WTC11 (cell line): ENCODE results near the gene RTBDN. TPM values are rescaled to one million over a fixed set of nuclear protein-coding genes. Genes with fewer than 3 reads are reported as not detected.

ENCODE experiments used
- ATAC-seq: fragments of 200-7000 bp; cut with Tn5 transposase; 2 replicates; pipeline ENCODE4 v1.10.0; 2021; ENCODE audit warnings: mild to moderate bottlenecking, moderate library complexity
- CTCF ChIA-PET: fragments of 300-600 bp; sonication (Branson Sonifier 250); formaldehyde crosslinking; loops from one replicate; lab custom pipeline; 2021; ENCODE audit warnings: antibody characterized with exemption; lab: Charles Lee
- POLR2A ChIA-PET: fragments of 350-600 bp; sonication (Branson Sonifier 250); formaldehyde crosslinking; loops from one replicate; lab custom pipeline; 2021; ENCODE audit warnings: antibody characterized with exemption; lab: Charles Lee
- DNase-seq: peaks from one replicate; pipeline ENCODE4 v3.0.0; 2021; ENCODE audit warnings: low spot score
- H3K27ac Mint-ChIP-seq: 2 replicates; pipeline ENCODE4 v1.8.0; 2021; ENCODE audit warnings: mixed read lengths
- H3K27me3 Mint-ChIP-seq: 2 replicates; pipeline ENCODE4 v1.8.0; 2021; ENCODE audit warnings: low read depth, mild to moderate bottlenecking, moderate library complexity, mixed read lengths
- H3K36me3 Mint-ChIP-seq: 2 replicates; pipeline ENCODE4 v1.8.0; 2021; ENCODE audit warnings: mixed read lengths
- H3K4me1 Mint-ChIP-seq: 2 replicates; pipeline ENCODE4 v1.8.0; 2022; ENCODE audit warnings: mixed read lengths
- H3K4me3 Mint-ChIP-seq: 2 replicates; pipeline ENCODE4 v1.8.0; 2021; ENCODE audit warnings: mild to moderate bottlenecking, moderate library complexity, mixed read lengths
- H3K9me3 Mint-ChIP-seq: 2 replicates; pipeline ENCODE4 v1.8.0; 2021; ENCODE audit warnings: mixed read lengths
- AR ChIP-seq: fragments of 250-450 bp; sonication (Bioruptor Pico); IDR thresholded peaks from 2 replicates; pipeline ENCODE4 v1.9.0; 2021; ENCODE audit warnings: mild to moderate bottlenecking
- ATF1 ChIP-seq: sonication (generic); formaldehyde crosslinking; IDR thresholded peaks from 2 replicates; pipeline ENCODE4 v1.8.1; 2023; ENCODE audit warnings: mild to moderate bottlenecking, moderate library complexity, missing genetic modification reagents
- CREM ChIP-seq: sonication (generic); formaldehyde crosslinking; IDR thresholded peaks from 2 replicates; pipeline ENCODE4 v1.8.1; 2022; ENCODE audit warnings: mild to moderate bottlenecking, missing genetic modification reagents, moderate library complexity
- CTCF ChIP-seq: fragments of 200-600 bp; IDR thresholded peaks from 2 replicates; pipeline ENCODE4 v1.8.0; 2022; ENCODE audit warnings: antibody characterized with exemption
- FOXP1 ChIP-seq: sonication (generic); formaldehyde crosslinking; IDR thresholded peaks from 2 replicates; pipeline ENCODE4 v1.8.0; 2022; ENCODE audit warnings: missing genetic modification reagents, mild to moderate bottlenecking, moderate library complexity, borderline replicate concordance
- IRF2 ChIP-seq: sonication (generic); formaldehyde crosslinking; IDR thresholded peaks from 2 replicates; pipeline ENCODE4 v1.8.0; 2022; ENCODE audit warnings: low read depth, missing genetic modification reagents, borderline replicate concordance
- JAZF1 ChIP-seq: fragments of 250-450 bp; sonication (Bioruptor Pico); IDR thresholded peaks from 2 replicates; pipeline ENCODE4 v1.9.0; 2021; ENCODE audit warnings: moderate library complexity, mild to moderate bottlenecking, inconsistent platforms
- MLX ChIP-seq: sonication (generic); formaldehyde crosslinking; IDR thresholded peaks from 2 replicates; pipeline ENCODE4 v1.8.1; 2023; ENCODE audit warnings: mild to moderate bottlenecking, missing genetic modification reagents, moderate library complexity
- NFATC4 ChIP-seq: fragments of 250-450 bp; sonication (Bioruptor Pico); IDR thresholded peaks from 2 replicates; pipeline ENCODE4 v1.9.0; 2021; ENCODE audit warnings: mild to moderate bottlenecking
- NFYB ChIP-seq: sonication (generic); formaldehyde crosslinking; conservative IDR thresholded peaks from 2 replicates; pipeline ENCODE4 v1.8.0; 2022; ENCODE audit warnings: low read depth, missing genetic modification reagents
- NR1H2 ChIP-seq: sonication (generic); formaldehyde crosslinking; IDR thresholded peaks from 2 replicates; pipeline ENCODE4 v1.9.0; 2021; ENCODE audit warnings: mild to moderate bottlenecking, moderate library complexity, missing genetic modification reagents
- OVOL2 ChIP-seq: fragments of 250-450 bp; sonication (Bioruptor Pico); IDR thresholded peaks from 2 replicates; pipeline ENCODE4 v1.9.0; 2021; ENCODE audit warnings: mild to moderate bottlenecking, borderline replicate concordance
- RORB ChIP-seq: fragments of 250-450 bp; sonication (Bioruptor Pico); IDR thresholded peaks from 2 replicates; pipeline ENCODE4 v1.9.0; 2021; ENCODE audit warnings: mild to moderate bottlenecking
- SP1 ChIP-seq: sonication (generic); formaldehyde crosslinking; conservative IDR thresholded peaks from 2 replicates; pipeline ENCODE4 v1.8.1; 2022; ENCODE audit warnings: missing genetic modification reagents
- TEAD1 ChIP-seq: sonication (generic); formaldehyde crosslinking; IDR thresholded peaks from 2 replicates; pipeline ENCODE4 v1.8.0; 2022; ENCODE audit warnings: mild to moderate bottlenecking, missing genetic modification reagents
- USF2 ChIP-seq: sonication (generic); formaldehyde crosslinking; IDR thresholded peaks from 2 replicates; pipeline ENCODE4 v1.8.1; 2023; ENCODE audit warnings: mild to moderate bottlenecking, missing genetic modification reagents, moderate library complexity
- ZBTB21 ChIP-seq: sonication (generic); formaldehyde crosslinking; IDR thresholded peaks from 2 replicates; pipeline ENCODE4 v1.8.1; 2023; ENCODE audit warnings: mild to moderate bottlenecking, missing genetic modification reagents, borderline replicate concordance
- ZNF263 ChIP-seq: sonication (generic); formaldehyde crosslinking; IDR thresholded peaks from 2 replicates; pipeline ENCODE4 v1.8.1; 2022; ENCODE audit warnings: low read depth, mild to moderate bottlenecking, moderate library complexity, missing genetic modification reagents
- total RNA-seq: library from RNA; stranded (reverse); gene quantifications from 3 replicates; pipeline ENCODE4 v1.2.3, GENCODE V29; 2021
- TF ChIP-seq, protein P1 (sequence below): sonication (generic); formaldehyde crosslinking; IDR thresholded peaks from 2 replicates; pipeline ENCODE4 v1.8.0; 2023; ENCODE audit warnings: missing genetic modification reagents, mild to moderate bottlenecking, borderline replicate concordance

The RTBDN gene
- total RNA-seq, 1 experiment from 2014 or later = 2.4 TPM

DNA sequence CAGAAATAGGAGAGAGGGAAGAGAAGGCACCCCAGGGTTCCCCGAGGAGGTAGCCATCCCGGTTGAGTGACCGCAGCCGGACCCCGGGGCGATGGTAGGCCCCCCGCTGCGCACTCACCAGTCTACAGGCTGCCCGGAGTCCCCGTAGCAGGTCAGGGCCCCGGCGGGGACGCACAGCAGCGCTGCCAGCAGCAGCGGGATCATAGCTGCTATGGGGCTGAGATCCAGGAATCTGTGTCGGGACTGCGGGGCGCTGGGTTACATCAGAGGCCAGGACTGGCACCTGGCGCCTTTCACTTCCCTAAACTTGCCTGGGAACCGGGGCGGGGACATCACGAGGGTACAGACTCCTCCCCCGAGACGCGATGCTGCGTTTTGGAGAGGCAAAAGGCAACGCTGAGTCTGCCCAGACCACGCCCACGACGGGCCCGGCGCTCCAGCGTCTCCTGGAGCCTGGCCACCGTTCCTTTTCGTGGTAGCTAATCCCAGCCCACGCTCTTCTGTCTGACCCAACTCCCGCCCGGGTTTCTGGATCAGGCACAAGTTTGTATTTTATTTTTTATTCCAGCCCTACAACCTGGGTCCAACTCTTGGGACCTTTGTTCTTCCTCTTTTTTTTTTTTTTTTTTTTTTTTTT lies 46.9 kb upstream of the RTBDN start, which contains the start of gene DNASE2 (continued):
- TF ChIP-seq JAZF1 (no peak), ATF1 (0 out of 2 replicates have a peak, but pooled peaks have one; percentile 68), OVOL2 (no peak), AR (CRISPR knock-in tag) (no peak), SP1 (CRISPR knock-in tag) (no peak), CREM (CRISPR knock-in tag) (no peak), ZBTB21 (no peak), CTCF (no peak), ZNF263 (CRISPR knock-in tag) (no peak), IRF2 (no peak), RORB (CRISPR knock-in tag) (no peak), TEAD1 (no peak), NR1H2 (CRISPR knock-in tag) (no peak), NFATC4 (CRISPR knock-in tag) (no peak), USF2 (CRISPR knock-in tag) (peak; percentile 76)
- TF ChIP-seq, protein P1, sequence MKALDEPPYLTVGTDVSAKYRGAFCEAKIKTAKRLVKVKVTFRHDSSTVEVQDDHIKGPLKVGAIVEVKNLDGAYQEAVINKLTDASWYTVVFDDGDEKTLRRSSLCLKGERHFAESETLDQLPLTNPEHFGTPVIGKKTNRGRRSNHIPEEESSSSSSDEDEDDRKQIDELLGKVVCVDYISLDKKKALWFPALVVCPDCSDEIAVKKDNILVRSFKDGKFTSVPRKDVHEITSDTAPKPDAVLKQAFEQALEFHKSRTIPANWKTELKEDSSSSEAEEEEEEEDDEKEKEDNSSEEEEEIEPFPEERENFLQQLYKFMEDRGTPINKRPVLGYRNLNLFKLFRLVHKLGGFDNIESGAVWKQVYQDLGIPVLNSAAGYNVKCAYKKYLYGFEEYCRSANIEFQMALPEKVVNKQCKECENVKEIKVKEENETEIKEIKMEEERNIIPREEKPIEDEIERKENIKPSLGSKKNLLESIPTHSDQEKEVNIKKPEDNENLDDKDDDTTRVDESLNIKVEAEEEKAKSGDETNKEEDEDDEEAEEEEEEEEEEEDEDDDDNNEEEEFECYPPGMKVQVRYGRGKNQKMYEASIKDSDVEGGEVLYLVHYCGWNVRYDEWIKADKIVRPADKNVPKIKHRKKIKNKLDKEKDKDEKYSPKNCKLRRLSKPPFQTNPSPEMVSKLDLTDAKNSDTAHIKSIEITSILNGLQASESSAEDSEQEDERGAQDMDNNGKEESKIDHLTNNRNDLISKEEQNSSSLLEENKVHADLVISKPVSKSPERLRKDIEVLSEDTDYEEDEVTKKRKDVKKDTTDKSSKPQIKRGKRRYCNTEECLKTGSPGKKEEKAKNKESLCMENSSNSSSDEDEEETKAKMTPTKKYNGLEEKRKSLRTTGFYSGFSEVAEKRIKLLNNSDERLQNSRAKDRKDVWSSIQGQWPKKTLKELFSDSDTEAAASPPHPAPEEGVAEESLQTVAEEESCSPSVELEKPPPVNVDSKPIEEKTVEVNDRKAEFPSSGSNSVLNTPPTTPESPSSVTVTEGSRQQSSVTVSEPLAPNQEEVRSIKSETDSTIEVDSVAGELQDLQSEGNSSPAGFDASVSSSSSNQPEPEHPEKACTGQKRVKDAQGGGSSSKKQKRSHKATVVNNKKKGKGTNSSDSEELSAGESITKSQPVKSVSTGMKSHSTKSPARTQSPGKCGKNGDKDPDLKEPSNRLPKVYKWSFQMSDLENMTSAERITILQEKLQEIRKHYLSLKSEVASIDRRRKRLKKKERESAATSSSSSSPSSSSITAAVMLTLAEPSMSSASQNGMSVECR (CRISPR knock-in tag) = peak; percentile 83; the same call in 1 of the 2 replicates

- Mint-ChIP-seq H3K27ac (peak overlapping the region; percentile 94), H3K27me3 (peaks cover 27% of the 10 kb centered on the region), H3K9me3 (peaks cover 5% of the 10 kb centered on the region), H3K36me3 (peaks cover 15% of the 10 kb centered on the region; the same call in 1 of the 2 replicates), H3K4me3 (peak overlapping the region; percentile 90), H3K4me1 (0 out of 2 replicates have a peak, but pooled peaks cover 5% of the 10 kb centered on the region)
- CTCF ChIA-PET = interaction anchor here (0.6 to 3.1 kb wide), 12 partner anchors 8 to 120 kb away, joined by 3 to 30 read pairs (median 4); partner anchors contain the start of genes DAND5 and GCDH
- POLR2A ChIA-PET = interaction anchor here (0.8 to 2.3 kb wide), 9 partner anchors 8 to 144 kb away, joined by 3 to 27 read pairs (median 4); partner anchors contain the start of genes GCDH, GET3, JUNB and RNASEH2A
- TF ChIP-seq FOXP1 (CRISPR knock-in tag) = peak; percentile 32; the same call in 1 of the 2 replicates
- 0 out of 2 replicates have a peak, but pooled peaks have one; percentile 8 for TF ChIP-seq NFYB (CRISPR knock-in tag)
- no peak for TF ChIP-seq MLX (CRISPR knock-in tag)
- peak; percentile 7 for ATAC-seq
- DNase-seq = peak; percentile 56
Measured at GRCh38 chr19:12880551-12881171, 46.3 kb upstream of the RTBDN start.
